Measurements from ENCODE around the gene CDK5RAP1.

GRCh38 chr20:33418033-33418432, 16.7 kb upstream of the CDK5RAP1 start:
- no peak for TF ChIP-seq ARNTL (CRISPR knock-in tag; IDR thresholded peaks at IDR 0.05; ENCODE audit: borderline replicate concordance, low read depth)
- TF ChIP-seq ISL1 (CRISPR knock-in tag; IDR thresholded peaks at IDR 0.05), result no peak
- TF ChIP-seq, protein P1, sequence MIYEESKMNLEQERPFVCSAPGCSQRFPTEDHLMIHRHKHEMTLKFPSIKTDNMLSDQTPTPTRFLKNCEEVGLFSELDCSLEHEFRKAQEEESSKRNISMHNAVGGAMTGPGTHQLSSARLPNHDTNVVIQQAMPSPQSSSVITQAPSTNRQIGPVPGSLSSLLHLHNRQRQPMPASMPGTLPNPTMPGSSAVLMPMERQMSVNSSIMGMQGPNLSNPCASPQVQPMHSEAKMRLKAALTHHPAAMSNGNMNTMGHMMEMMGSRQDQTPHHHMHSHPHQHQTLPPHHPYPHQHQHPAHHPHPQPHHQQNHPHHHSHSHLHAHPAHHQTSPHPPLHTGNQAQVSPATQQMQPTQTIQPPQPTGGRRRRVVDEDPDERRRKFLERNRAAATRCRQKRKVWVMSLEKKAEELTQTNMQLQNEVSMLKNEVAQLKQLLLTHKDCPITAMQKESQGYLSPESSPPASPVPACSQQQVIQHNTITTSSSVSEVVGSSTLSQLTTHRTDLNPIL (CRISPR knock-in tag; IDR thresholded peaks at IDR 0.05; ENCODE audit: low read depth), result no peak
- no peak for TF ChIP-seq ZNF70 (CRISPR knock-in tag; IDR thresholded peaks at IDR 0.05)
- no peak for TF ChIP-seq GLIS3 (CRISPR knock-in tag; IDR thresholded peaks at IDR 0.05)
